HG03095 (cell line): ENCODE measurements around the gene MKRN2OS.
A peak's percentile ranks its signal among the peaks of the same experiment; 100 is the strongest.
"Not testable (repeated sequence)": the region's sequence is repeated elsewhere in the genome, so short reads cannot be mapped to it uniquely, and the experiment has no call there.

Source experiments
- ATAC-seq: cut with Tn5 transposase; IDR thresholded peaks from one replicate; pipeline ENCODE4 v1.9.1; 2021; ENCODE audit warnings: moderate library complexity; ENCODE audit not compliant: unreplicated experiment

MKRN2OS gene

GRCh38 chr3:12562451-12562850, 17.2 kb upstream of the MKRN2OS start:
- no peak for ATAC-seq

GRCh38 chr3:12561397-12561796, 16.1 kb upstream of the MKRN2OS start:
- ATAC-seq, result no peak

GRCh38 chr3:12560505-12561190, 15.3 kb upstream of the MKRN2OS start:
- ATAC-seq, result peak; percentile 53

DNA sequence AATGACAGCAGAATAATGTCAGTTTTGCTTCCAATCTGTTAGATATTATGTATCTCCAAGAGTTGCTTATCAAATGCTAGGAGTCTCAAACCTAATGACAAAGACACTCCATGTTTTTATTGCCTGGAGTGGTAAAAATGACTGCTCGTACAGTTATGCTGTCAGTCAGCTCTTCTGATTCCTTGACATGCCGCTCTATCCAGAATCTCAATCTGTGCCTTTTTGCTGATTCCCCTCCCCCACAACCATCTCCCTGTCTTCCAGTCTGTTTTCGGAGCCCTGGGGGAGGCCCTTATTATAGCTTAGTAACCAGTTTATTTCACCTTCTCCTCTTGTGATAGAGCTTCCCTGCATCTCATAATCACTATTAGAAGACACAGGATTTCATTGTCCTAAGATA, 14.2 kb upstream of the MKRN2OS start:
- ATAC-seq, result no peak

GRCh38 chr3:12558706-12559105, 13.4 kb upstream of the MKRN2OS start:
- ATAC-seq, result no peak

DNA sequence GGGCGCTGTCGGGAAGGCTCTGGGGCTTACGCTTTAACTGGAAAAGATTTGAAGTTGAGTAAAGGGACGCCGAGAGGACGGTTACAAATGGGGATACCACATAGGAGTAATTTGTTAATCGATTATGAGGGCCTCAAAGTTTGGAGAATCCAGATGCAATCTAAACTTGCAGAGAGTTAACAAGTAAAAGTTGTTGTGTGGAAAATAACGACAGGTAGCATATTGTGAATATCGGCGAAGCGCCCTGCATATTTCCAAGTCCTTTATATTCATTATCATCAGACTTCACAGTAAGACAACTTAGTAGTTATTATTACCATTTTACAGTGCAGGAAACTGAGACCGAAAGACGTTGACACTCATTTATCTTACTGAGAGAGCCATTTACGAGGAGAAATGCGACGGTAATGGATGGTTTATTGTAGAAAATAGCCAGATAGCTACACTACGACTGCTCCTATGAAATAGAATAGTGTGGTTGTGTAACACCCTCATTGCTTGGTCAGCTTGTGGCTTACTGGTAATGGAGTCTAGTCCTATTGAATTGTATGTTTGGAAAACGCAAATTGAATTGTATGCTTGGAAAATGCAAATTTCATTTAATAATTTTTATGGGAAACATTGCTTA, 12.3 kb upstream of the MKRN2OS start:
- ATAC-seq, result no peak

DNA sequence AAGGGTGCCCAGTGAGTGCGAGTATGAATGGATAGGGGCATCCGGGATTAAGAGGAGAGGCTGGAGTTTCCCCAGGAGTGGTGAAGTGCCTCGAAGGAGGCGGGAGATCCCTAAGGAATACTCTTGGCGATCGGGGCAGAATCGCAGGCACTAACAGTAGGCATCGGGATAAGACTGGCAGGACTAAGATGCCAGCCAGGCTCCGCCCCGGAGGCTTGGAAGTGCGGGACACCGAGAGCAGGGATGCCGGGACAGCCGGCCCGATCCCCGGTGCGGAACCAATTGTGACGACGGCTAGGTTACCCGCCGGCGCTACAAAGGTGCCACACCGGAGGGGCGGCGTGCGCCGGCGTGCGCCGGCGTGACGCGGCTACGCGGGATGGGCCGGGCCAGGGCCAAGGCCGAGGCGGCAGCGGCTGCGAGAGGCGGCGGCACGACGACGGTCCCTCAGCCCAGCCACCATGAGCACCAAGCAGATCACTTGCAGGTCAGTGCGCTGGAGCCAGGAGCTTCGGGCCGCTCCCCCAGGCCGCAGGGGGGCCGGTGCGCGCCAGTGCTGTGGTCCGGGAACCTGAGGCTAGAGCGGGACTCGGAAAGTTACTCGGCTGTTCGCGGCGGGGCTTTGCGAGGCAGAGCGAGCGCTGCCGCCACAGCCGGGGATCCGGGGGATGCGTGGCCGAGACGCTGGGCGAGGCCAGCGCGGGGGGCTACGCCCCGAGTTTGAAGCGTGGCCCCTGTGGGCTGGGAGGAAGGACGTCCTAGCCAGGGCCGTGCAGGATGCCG, 11.6 kb upstream of the MKRN2OS start, which contains the start of gene MKRN2:
MKRN2 (plus strand) TSS at position 398 of the 783 bp plus-strand sequence; CDS start at position 462, 64 bp downstream.
- ATAC-seq, result peak; percentile 59

DNA sequence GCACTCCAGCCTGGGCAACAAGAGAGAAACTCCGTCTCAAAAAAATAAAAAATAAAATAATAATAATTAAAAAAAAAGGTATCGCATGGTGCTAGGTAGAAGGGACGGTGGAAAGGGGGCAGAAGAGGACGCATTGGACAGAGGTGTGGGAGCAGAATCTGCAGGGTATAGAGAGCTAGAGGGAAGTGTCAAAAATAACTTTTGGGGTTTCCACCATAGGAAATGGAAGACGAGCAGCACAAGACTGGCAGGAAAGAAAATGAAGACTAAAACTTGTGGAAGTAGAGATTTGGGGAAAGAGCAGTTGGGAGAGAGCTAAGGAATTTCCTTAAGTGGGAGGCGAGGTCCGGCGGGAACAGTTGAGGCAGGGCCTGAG, 11.0 kb upstream of the MKRN2OS start:
- no peak for ATAC-seq

GRCh38 chr3:12553921-12554391, 8.7 kb upstream of the MKRN2OS start:
- ATAC-seq, result no peak

DNA sequence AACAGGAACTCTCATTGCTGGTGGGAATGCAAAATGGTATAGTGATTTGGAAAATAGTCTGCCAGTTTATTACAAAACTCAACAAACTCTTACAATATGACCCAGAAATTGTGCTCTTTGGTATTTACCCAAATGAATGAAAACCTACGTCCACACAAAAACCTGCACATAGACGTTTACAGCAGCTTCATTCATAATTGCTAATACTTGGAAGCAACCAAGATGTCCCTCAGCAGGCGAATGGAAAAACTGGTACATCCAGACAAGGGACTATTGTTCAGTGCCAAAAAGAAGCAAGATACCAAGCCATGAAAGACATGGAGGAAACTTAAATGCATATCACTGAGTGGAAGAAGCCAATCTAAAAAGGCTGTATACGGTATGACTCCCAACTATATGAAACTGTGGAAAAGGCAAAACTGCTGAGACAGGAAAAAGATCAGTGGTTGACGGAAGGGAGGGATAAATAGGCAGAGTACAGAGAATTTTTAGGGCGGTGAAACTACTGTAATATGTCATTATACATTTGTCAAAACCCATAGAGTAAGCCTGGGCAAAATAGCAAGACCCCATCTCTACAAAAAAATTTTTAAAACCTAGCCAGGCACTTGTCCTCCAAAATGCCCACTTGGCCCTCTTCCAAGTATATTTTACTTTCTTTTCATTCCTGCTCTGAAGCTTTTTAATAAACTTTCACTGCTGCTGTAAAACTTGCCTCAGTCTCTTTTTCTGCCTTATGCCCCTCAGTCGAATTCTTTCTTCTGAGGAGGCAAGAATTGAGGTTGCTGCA, 4.9 kb upstream of the MKRN2OS start:
- ATAC-seq, result no peak

DNA sequence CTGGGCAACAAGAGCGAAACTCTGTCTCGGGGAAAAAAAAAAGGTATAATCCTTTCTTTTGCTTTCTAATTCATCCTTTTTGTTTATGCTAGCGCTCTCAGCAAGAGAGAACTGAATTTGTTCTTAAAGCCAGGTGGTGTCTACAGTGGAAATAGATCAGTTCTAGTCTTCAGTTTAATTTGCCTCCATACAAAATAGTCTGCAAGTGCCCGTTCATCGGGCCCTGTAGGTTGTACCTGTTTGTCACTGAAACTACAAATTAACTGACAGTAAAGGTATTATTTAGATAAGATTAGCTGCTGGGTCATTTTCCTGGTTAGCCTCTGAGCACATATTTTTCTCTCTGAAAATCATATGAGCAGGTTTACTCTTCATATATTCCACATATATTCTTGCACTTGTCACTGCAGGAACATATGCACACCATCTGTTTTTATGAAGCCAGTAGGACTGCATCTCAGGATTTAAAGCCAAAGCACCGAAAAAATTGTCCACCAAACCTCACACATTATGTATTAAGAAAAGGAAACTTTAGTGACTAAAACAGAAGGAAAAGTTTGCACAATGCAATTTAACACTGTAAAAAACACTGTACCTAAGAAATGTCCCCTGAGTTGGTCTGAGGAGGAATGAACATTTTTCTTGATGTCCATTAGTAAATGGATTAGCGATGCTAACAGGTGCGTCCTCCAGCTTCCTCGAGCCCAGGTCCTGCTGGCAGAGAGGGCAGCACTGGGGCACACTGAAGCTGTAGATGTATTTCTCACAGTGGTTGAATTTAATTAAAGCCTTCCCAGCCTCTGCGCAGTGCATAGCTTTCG, 437 bp downstream of the MKRN2OS start:
- no peak for ATAC-seq

DNA sequence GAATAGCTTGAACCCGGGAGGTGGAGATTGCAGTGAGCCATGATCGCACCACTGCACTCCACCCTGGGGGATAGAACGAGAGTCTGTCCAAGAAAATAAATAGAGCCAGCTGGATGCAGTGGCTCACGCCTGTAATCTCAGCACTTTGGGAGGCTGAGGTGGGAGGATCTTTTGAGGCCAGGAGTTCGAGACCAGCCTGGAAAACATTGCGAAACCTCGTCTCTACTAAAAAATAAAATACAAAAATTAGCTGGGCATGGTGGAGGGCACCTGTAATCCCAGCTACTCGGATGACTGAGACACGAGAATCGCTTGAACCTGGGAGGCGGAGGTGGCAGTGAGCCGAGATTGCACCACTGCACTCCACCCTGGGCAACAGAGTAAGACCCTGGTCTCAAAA, 1.8 kb downstream of the MKRN2OS start:
- not testable (repeated sequence) for ATAC-seq

DNA sequence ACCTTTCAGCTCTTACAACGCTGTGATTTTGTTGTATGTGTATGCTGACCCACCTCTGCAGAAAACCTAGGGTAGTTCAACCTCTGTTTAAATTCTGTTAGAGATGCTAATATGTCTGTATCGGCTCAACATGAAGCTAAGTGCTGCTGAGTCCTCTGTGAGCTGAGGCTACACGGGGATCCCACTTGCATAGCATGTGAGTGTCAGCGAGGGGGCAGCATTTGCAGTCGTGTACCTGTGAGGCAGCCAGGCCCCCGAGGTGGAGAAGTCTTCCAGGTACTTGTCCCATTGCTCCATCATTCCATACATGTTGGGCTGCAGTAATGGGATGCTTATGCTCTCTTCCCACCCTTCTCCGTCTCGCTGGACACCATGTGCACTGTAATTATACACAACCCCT, 3.7 kb downstream of the MKRN2OS start:
- no peak for ATAC-seq

DNA sequence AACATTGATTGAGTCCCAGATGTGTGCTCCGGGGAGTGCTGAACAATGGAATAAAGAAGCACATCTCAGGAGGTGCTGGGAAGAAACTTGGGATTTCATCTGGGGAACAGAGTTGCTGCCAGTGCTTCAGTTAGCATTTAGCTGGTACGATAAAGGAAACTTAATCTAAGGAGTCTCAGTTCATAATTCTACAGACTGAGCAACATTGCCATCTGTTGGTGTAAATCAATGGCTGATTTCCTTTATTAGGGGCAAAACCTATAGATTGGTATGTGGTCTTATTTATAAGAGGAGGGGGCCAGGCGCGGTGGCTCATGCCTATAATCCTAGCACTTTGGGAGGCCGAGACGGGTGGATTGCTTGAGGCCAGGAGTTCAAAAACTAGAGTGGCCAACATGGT, 8.9 kb downstream of the MKRN2OS start:
- no peak for ATAC-seq

- ATAC-seq, result no peak
Observed at GRCh38 chr3:12532182-12532581, 13.1 kb downstream of the MKRN2OS start.

GRCh38 chr3:12527757-12528143, 17.5 kb downstream of the MKRN2OS start:
- no peak for ATAC-seq

- ATAC-seq, result no peak
Observed at GRCh38 chr3:12522721-12523120, 22.6 kb downstream of the MKRN2OS start.

DNA sequence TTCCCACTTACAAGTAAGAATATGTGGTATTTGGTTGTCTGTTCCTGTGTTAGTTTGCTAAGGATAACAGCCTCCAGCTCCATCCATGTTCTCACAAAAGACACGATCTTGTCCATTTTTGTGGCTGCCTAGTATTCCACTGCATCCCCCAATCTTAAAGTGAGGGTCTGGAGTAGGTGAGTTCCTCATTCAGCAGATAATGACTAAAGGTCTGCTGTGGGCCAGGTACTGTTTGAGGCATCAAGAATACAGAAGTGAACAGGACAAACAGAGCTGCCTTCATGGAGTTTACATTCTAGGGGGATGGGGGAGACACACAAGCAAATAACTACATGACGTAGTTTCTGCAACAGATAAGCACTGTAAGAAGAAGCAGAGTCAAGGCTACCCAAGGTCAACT, 24.3 kb downstream of the MKRN2OS start:
- ATAC-seq, result no peak

- ATAC-seq, result no peak
Observed at GRCh38 chr3:12518261-12519028, 26.9 kb downstream of the MKRN2OS start.
